ENCODE data around the gene XPNPEP3.
"Not testable (repeated sequence)": the region's sequence is repeated elsewhere in the genome, so short reads cannot be mapped to it uniquely, and the experiment has no call there.

Gene XPNPEP3

DNA sequence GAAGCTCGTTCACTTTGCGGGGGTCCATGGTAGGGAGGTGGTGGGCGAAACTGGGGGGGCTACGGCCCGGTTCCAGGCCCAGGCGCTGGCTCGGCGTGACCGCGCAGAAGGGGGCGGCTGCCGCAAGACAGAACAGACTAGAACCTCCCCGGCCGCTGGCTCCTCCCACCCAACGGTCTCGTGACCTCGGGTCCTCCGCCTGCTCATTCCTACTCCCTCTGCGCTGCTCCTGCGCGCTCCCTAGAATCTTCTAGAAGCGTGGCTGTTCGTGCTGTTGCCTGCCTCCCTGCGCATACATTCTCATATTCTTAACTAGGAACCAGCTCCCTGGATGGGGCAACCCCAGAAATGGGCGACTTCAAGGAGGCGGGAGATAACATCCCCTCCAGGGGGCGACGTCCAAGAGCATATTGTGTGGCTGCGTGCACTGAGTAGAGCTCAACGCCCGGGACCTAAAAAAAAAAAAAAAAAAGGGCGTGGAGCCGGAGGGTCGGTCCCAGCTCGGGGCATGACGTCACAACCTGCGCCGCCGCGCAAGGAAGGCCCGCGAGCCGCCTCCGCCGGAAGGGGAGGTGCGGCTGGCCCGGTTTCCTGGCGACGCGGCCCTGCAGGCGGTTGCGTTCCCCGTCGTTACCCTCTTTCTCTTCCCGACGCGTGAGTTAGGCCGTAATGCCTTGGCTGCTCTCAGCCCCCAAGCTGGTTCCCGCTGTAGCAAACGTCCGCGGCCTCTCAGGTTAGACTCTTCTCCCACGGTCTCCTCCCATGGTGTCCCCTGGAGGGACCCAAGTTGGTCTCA lies at the start of gene XPNPEP3, which contains the start of gene ST13:
XPNPEP3 (plus strand) TSS at position 636 of the 796 bp plus-strand sequence; CDS start at position 670, 34 bp downstream.
ST13 (minus strand) TSS at position 127 of the 796 bp plus-strand sequence; CDS start at position 28, 99 bp downstream.
- peak; percentile 97 for DNase-seq (ENCODE audit: low read depth in 2 of 2)

DNA sequence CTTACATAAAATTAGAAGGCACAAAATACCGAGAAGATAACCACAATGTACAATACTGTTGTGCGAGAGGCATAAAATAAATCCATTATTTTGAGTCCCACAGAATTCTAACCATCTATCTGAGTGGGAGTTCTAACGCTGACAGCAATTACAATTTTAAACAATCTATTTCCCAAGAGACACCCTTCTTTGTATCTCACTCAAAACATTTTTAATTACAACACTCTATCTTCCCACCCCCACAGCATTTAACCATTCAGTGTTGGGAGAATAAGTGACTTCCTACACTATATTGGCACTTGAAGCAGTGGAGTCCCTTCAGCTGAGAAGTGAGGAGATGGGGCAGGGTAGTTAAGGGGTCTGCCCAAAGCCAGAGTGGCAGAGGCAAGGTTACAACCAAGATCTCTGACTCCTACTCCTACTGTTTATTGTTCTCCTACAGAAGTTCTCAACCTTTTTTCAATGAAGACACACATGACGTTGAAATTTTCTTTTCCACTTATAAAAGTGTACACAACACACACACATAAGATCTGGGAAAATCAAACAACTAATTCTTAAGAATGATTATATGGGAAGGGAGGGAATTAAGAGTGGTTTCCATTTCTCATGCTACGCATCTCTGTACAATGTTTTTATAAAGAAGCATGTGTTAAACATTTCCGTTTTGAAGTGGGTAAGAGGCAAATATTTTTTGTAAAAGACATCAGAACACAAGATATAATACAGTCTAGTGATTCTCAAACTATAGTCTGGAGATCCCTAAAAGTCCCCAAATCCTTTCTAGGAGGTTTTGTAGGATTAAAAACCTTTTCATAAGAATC lies 48.7 kb upstream of the XPNPEP3 start:
- no peak for DNase-seq (ENCODE audit: low read depth in 2 of 2)

DNA sequence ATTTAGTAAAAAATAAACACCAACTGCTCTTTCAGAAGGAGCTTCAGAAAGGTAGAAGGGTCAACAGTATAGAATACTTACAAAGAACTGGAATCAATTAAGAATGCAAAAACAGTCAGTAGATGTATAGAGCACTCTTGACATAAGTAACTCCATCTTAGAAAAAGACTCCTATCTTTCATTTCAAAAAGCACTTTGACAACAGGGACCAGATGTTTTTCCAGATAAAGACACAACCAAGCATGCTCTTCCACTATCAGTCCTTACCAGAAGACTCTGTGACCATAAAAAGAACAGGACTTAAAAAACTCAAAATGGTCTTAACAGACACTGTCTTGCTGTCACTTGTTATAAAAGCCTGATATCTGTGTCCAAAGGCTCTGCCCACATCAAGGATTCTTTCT lies 43.0 kb upstream of the XPNPEP3 start:
- no peak for DNase-seq (ENCODE audit: low read depth in 2 of 2)

DNA sequence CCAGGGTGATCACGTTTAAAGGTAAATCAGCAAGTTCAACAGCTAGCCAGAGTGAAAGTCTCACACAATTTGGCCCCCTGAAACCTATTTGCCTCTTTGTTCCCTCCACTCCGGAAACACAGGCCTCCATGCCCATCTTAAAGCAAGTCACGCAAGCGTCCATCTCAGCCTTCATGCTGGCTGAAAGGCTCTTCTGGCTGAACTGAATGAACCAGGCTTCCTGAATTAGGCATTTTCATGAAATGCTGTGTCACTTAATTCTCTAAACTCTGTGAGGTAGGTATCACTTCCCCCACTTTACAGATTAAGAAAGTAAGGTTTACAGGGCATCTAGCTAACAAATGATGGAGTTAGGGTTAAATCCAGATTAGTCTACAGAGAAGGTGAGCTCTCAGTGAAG lies 39.2 kb upstream of the XPNPEP3 start:
- DNase-seq (ENCODE audit: low read depth in 2 of 2), result no peak

DNA sequence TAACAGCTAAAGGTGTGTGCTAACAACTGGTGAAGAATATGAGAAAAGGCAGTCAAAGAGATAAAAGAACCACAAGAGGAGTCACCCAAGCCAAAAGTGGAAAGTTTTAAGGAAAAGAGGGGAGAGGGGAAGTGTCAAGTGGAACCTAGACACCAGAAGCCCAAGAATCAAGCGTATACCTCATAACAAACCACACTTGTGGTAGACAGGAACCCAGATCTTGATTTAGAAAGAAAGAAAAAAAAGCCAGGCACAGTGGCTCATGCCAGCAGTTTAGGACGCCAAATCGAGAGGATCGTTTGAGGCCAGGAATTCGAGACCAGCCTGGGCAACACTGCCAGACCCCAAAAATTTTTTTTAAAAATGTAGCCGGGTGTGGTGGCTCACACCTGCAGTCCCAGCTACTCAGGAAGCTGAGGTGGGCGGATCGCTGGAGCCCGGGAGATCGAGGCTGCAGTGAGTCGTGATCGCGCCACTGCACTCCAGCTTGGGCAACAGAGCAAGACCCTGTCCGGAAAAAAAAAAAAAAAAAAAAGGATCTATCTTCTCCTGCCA lies 38.7 kb upstream of the XPNPEP3 start:
- DNase-seq (ENCODE audit: low read depth in 2 of 2), result no peak

DNA sequence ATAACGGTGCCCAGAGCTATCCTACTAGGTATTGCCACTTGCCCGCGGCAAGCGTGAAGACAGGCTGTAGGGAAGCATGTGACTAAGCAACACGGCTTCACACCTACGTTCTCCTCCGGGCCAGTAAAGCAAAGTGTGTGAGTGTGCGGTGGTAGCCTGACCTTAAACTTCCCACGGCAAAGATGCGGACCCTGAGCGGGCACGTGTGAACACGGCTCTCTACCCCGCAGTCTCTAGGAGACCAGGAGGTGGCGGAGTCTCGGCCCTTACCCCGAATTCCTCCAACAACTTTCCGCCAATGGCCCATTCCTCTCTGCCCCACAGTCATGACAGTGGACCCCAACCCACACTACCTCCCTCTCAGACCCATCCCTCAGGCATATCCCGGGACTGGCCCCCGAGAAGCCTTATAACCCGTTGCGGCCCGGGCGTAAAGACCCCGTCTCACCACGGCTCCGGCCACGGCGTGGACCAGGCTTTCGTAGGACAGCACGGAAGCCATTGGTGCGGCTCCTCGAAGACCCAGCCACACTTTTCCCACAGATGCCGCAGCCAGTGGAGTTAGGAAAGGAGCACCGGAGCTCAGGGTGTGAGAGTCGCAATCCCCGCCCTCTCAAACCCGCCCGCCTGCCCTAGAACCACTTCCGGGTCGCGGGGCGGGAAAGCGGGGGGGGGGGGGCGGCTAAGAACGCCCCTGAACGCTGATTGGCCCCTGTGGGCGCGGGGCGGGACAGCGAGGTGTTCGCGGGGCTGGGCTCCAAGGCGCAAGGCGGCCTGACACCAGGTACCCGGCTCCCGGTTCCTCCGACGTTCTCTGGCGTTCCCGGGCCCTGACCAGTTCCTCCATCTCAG lies 38.0 kb upstream of the XPNPEP3 start, which contains the start of gene SLC25A17:
SLC25A17 (minus strand) TSS at position 600 of the 852 bp plus-strand sequence; CDS start at position 502, 98 bp downstream.
- peak; percentile 77 to 85 for DNase-seq (ENCODE audit: low read depth in 2 of 2)

DNA sequence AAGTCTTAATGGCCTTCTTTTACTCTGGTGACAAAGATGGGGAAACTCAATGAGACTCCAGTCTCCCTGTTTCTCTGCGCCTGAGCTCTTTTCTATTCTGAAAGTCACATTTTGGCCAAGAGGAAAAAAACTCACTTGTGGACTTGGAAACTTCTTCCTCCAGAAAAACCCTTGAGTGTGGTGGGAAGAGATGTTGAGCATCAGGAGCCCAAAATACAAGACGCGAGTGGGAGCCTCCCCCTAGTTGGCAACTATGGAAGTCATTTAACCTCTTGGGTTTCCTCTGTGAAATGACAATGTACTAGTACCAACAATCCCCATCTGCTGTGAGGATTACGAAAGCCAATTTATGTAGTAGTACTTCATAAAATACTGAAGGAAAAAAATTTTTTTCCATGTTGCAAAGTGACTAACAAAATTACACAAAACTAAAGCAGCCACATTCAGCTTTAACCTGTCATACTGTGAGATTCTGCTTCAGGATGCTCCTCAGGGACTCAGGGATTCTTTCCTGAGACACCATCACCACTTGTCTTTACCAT lies 37.3 kb upstream of the XPNPEP3 start:
- peak in 1 of 2 donors; percentile 2 for DNase-seq (ENCODE audit: low read depth in 2 of 2)

DNA sequence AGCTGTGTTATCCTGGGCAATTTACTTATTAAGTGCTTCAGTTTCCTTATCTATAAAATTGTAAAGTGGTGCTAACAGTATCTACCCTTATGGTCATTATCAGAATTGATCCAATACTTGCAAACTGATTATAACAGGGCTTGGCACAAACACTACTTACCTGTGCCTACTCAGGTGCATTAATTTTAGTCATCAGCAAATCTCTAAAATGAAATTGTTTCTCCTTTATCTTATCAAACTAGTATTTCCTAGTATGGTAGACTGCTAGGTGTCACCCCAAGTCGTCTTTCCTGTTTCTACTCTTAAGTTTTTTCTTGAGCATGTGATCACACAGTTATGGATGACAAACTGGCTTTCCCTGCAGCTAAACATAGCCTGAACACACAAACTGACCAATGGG lies 33.5 kb upstream of the XPNPEP3 start:
- DNase-seq (ENCODE audit: low read depth in 2 of 2), result no peak

DNA sequence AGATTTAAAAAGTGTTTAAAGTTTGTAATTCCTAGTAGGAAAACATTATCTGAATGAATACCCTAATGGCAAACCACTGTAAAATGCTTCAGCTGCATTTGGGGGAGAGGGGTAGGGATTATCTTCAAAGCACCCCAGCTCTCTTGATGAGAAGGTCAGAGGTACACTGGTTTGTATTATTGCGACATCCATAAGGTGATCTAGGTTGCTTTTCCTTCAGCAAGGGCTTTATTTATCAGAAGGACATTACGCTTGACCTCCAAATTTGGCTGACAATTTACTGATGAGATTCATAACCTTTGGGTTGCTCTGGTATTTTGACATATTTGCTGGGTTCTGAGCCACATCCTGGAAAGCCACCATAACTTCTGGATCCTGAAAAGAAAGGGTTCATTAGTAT lies 30.7 kb upstream of the XPNPEP3 start:
- DNase-seq (ENCODE audit: low read depth in 2 of 2), result not testable (repeated sequence)

DNA sequence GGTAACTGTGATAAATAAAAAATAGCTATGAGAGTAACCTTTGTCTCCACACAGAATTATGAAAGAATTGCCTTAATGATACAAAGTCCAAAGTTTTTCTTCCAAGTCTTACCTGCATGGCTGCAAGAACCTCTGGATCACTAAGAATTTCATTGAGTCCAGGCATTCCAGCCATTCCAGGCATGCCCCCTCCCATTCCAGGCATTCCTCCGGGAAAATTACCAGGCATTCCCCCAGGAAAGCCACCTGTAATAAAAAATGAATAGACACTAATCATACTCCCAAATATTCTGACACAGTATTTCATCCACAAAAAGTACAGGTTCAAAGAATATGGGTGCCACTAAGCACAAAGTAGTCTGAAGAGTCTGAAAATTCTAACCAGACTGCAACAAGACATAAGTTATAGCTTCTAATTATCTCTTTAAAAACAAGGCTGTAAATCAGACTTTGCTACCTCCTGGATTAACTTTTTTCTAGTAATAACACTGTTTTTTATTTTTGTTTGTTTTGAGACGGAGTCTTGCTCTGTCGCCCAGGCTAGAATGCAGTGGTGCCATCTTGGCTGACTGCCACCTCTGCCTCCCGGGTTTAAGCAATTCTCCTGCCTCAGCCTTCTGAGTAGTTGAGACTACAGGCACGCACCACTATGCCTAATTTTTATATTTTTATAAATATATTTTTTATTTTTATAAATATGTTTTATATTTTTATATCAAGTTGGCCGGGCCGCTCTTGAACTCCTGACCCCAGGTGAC lies 29.8 kb upstream of the XPNPEP3 start:
- no peak for DNase-seq (ENCODE audit: low read depth in 2 of 2)

DNA sequence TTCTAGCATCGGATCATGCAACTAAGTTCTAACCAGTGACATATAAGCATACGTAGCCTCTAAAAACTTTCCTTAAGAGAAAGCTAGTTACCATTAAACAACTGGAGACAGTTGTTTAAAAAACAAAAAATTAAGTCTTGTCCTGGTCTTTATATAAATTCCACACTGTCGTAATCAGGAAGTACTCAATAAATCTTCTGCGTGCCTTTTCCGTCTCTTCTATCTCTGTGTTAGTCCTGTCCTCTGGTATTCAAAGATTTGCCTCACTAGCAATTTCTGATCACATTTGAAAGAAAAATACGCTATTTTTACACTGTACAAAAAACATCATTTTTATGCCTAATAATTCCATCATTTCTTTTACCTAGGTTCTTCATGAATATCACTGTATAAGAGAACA lies 27.8 kb upstream of the XPNPEP3 start:
- no peak for DNase-seq (ENCODE audit: low read depth in 2 of 2)

DNA sequence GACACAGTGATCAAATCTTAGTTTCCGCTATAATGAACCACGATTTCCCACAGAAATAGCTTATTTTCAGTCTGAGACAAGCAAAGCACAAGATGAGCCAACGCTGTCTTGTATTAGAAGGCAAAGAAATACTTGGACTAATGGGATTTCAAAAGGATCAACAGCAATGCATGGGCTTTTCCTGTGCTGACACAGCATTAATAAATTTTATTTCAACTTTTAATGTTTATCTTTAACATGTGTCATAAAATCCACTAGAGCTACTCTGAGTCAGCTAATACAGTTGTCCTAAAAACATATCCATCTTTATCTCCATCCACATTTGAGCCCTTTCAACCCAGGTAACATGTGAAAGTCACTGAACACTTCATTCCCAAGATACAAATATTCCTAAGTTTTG lies 22.3 kb upstream of the XPNPEP3 start:
- no peak for DNase-seq (ENCODE audit: low read depth in 2 of 2)

DNA sequence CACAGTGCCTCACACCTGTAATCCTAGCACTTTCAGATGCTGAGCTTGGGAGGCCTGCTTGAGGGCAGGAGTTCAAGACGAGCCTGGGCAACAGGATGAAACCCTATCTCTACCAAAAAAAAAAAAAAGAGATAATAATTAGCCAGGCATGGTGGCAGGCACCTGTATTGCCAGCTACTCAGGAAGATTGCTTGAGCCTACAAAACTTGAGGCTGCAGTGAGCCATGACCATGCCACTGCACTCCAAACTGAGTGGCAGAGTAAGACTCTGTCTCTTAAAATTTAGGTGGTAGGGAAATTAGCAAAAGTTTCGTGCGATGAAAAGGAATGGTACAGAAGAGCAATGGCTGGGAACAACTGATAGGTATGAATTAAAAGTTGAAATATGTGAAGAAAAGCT lies 18.5 kb upstream of the XPNPEP3 start:
- DNase-seq (ENCODE audit: low read depth in 2 of 2), result no peak

DNA sequence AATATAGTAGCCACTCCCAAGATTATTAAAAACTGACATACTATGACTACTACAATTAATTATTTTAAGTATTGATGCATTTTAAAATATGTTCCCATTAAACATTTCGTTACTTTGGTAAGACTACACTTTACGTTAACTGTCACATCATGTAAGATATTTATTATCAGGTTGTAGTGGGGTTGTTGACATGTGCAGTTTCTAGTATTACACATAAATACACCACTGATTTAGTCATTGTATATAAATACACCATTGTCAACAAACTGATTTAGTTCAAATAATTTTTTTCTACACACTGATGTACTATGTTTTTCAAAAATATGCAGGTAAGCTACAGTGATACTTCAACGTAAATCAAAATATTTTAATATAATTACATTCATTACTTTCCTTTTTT lies 12.0 kb upstream of the XPNPEP3 start:
- DNase-seq (ENCODE audit: low read depth in 2 of 2), result no peak

DNA sequence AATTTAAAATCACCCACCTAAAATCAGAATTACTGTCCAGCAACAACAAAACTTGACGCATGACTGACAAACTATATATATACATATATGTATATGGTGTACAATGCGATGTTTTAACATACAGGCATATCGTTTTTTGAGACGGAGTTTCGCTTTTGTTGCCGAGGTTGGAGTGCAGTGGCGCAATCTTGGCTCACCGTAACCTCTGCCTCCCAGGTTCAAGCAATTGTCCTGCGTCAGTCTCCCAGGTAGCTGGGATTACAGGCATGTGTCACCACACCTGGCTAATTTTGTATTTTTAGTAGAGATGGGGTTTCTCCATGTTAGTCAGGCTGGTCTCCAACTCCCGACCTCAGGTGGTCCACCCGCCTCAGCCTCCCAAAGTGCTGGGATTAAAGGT lies 11.1 kb upstream of the XPNPEP3 start:
- not testable (repeated sequence) for DNase-seq (ENCODE audit: low read depth in 2 of 2)

DNA sequence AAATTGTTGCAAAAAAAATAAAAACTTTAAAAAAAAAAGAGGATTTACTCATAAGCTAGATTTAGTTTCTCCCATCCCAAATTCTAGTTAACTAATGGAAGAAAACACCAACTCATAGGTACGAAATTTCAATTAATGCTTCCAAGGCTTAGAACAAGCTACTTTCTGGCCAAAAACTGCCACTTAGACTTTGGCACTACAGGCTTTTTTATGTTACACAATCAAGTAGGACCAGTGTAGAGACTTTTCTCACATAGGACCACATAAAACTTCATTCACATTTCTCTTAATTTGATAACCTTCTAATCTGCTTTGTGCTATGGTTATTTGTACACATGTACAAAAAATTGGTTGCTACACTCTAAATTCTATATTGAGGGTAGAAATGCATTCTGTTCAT lies 3.6 kb upstream of the XPNPEP3 start:
- DNase-seq (ENCODE audit: low read depth in 2 of 2), result no peak

DNA sequence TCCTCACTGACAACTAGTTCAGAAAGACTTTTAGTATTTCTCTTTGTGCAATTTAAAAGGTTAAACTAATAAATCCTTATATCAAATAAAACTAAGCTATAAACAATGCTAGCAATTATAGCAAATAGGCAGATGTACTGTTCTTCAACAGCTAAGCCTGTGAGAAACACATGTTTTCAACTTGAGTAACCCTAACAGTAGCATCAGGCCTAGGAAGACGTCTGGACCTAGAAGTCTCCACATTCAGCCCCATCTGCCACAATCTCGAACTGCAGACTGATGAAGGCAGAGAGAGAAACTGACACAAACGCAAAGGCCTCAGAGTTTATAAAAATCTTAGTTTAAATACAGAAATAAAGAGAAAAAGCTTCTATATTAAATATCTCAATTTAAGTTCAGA lies 3.0 kb upstream of the XPNPEP3 start:
- no peak for DNase-seq (ENCODE audit: low read depth in 2 of 2)

DNA sequence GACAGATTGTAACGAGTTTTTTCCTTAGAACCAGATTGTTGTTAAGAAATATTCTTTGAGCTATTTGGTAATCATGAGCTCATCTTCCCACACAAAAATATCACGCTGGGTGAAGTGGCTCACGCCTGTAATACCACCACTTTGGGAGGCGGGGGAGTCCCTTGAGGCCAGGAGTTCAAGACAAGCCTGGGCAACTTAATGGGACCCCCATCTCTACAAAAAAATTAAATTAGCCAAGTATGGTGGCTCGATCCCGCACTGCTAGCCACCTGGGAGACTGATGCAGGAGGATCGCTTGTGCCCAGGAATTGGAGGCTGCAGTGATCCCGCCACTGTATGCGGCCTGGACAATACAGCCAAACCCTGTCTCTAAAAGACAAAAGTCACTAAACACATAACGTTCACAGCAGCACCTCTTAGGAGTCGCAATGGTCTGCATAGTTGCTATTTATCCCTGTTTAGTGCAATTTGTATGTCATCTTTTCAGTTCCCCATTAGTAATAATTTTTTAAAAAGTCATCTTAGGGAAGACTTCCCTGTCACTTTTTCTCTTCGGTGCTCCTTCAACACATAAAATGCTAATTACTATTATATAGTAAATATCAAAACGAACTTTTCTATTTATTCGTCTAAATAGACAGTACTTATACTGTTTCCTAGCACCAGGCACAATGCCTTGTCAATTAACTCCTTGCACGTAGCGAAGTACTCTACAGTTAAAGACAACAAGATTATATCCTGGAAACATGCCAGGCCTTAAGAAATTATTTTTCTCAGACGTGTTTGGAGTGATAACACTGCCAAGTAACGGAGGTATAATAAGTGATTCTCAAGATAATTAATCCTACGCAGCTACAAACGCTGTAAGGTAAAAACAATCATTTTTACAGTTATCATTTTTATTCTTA lies 1.6 kb upstream of the XPNPEP3 start:
- DNase-seq (ENCODE audit: low read depth in 2 of 2), result no peak

DNA sequence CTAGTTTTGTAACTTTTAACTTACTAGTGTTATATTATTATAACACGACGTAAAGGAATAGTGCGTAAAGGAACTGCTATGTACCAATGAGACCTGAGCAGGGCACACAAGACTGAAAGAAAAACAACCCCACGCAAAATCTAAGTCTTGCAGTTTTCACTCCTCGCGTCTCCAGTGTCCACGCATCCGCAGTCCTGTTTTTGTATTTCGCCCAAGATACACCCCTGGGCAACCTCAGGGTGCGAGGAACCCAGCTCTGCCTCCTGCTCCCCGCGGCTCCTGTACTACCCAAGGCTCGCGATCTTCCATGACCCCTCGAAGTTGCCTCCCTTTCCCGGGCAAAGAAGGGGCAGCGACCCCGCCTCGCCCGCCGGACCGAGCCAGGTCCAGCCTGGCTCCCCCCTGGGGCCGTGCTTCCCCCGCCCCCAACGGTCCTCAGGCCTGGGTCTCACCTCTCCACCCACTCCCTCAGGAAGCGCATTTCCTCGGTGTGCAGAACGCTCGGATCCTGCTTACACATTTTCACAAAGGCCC lies 902 bp upstream of the XPNPEP3 start:
- DNase-seq (ENCODE audit: low read depth in 2 of 2), result peak; percentile 6 to 12
